H1 (cell line): ENCODE data around the gene YEATS4. TPM values are rescaled to one million over a fixed set of nuclear protein-coding genes. Genes with fewer than 3 reads are reported as not detected.

Source experiments
- CTCF ChIA-PET: fragments of 300-600 bp; sonication (Branson Sonifier 250); formaldehyde crosslinking; loops from one replicate; lab custom pipeline; 2021; ENCODE audit not compliant: partially characterized antibody; lab: Charles Lee
- POLR2A ChIA-PET: fragments of 300-600 bp; sonication (Branson Sonifier 250); formaldehyde crosslinking; loops from one replicate; lab custom pipeline; 2021; ENCODE audit warnings: inconsistent platforms; ENCODE audit not compliant: partially characterized antibody; lab: Charles Lee
- DNase-seq, 2 experiments: peaks; one replicate each; pipeline versions ENCODE4 v3.0.0 to v3.0.0-alpha.2; 2010 to 2022; ENCODE audit warnings: low spot score in 2 of 2, low read depth in 1 of 2, mixed read lengths in 1 of 2
- FAIRE-seq: peaks from 2 replicates; lab custom pipeline; 2011; peaks lifted over from hg19 to GRCh38; lab: Jason Lieb, UNC
- H2AFZ ChIP-seq: 2 replicates; pipeline ENCODE4 v1.8.1; 2012; ENCODE audit warnings: low read length, inconsistent platforms
- H2AK5ac ChIP-seq: 2 replicates; pipeline ENCODE4 v1.6.1; 2013; ENCODE audit warnings: low read depth, low read length
- H2BK120ac ChIP-seq: replicated peaks from 2 replicates; pipeline ENCODE3; 2013; ENCODE audit warnings: low read depth, low read length, inconsistent platforms
- H2BK12ac ChIP-seq: 2 replicates; pipeline ENCODE4 v1.6.1; 2013; ENCODE audit warnings: low read depth, low read length
- H2BK15ac ChIP-seq: 2 replicates; pipeline ENCODE4 v1.6.1; 2013; ENCODE audit warnings: low read length
- H2BK20ac ChIP-seq: 2 replicates; pipeline ENCODE4 v1.6.1; 2013; ENCODE audit warnings: low read length
- H2BK5ac ChIP-seq: 2 replicates; pipeline ENCODE4 v1.6.1; 2013; ENCODE audit warnings: low read depth, low read length
- H3K14ac ChIP-seq: 2 replicates; pipeline ENCODE4 v1.6.1; 2013; ENCODE audit warnings: inconsistent platforms; ENCODE audit not compliant: insufficient read length
- H3K18ac ChIP-seq: 2 replicates; pipeline ENCODE4 v1.6.1; 2013; ENCODE audit warnings: low read length; ENCODE audit errors: extremely low read depth
- H3K23ac ChIP-seq: 2 replicates; pipeline ENCODE4 v1.6.1; 2013; ENCODE audit warnings: inconsistent platforms; ENCODE audit not compliant: insufficient read length
- H3K23me2 ChIP-seq: 2 replicates; pipeline ENCODE4 v1.6.1; 2013; ENCODE audit warnings: low read depth, low read length
- H3K27ac ChIP-seq: 2 replicates; pipeline ENCODE4 v1.6.1; 2011; ENCODE audit warnings: low read depth, low read length, inconsistent platforms
- H3K27me3 ChIP-seq, 4 experiments: replicated peaks in 1 of 4; 1 replicate in 1 of 4; 2 replicates in 3 of 4; pipeline versions ENCODE4 v1.6.1 to v1.8.1; 2011 to 2013; ENCODE audit warnings: low read length in 3 of 4, mild to moderate bottlenecking in 3 of 4, inconsistent platforms in 2 of 4, mixed read lengths in 2 of 4, moderate library complexity in 1 of 4; ENCODE audit not compliant: control insufficient read depth in 3 of 4, insufficient read depth in 3 of 4; ENCODE audit errors: extremely low read depth in 1 of 4
- H3K36me3 ChIP-seq, 4 experiments: 2 replicates each; pipeline versions ENCODE4 v1.6.1 to v1.8.1; 2011 to 2013; ENCODE audit warnings: mild to moderate bottlenecking in 4 of 4, low read length in 3 of 4, moderate library complexity in 2 of 4, control low read depth in 1 of 4, inconsistent platforms in 1 of 4; ENCODE audit not compliant: insufficient read depth in 4 of 4, control insufficient read depth in 2 of 4
- H3K4ac ChIP-seq: replicated peaks from 2 replicates; pipeline ENCODE3; 2013; ENCODE audit warnings: low read length, low read depth, mixed read lengths, inconsistent platforms; ENCODE audit not compliant: insufficient read length
- H3K4me1 ChIP-seq, 4 experiments: replicated peaks in 1 of 4; 1 replicate in 1 of 4; 2 replicates in 3 of 4; pipeline versions ENCODE4 v1.6.1 to v1.8.1; 2011 to 2013; ENCODE audit warnings: low read length in 3 of 4, inconsistent platforms in 2 of 4, mixed read lengths in 1 of 4; ENCODE audit not compliant: insufficient read depth in 4 of 4, control insufficient read depth in 3 of 4
- H3K4me2 ChIP-seq, 2 experiments: 2 replicates each; pipeline versions ENCODE4 v1.6.1 to v1.8.1; 2011 to 2013; ENCODE audit warnings: low read depth in 2 of 2, low read length in 2 of 2, control low read depth in 1 of 2, inconsistent platforms in 1 of 2, mild to moderate bottlenecking in 1 of 2; ENCODE audit not compliant: insufficient read depth in 1 of 2
- H3K4me3 ChIP-seq, 4 experiments: fragments of 200-600, 300-600 bp in 1 of 4; sonication (generic), shearing (Covaris generic), sonication (Bioruptor Twin) in 1 of 4; 2 replicates each; pipeline versions ENCODE4 v1.5.1 to v1.8.1; 2011 to 2016; ENCODE audit warnings: low read length in 4 of 4, low read depth in 3 of 4, control low read depth in 2 of 4, inconsistent platforms in 2 of 4, mild to moderate bottlenecking in 2 of 4, mixed read lengths in 1 of 4, moderate library complexity in 1 of 4; ENCODE audit not compliant: insufficient read depth in 2 of 4; ENCODE audit errors: extremely low read depth in 1 of 4
- H3K56ac ChIP-seq: replicated peaks from 2 replicates; pipeline ENCODE3; 2013; ENCODE audit warnings: low read depth, mild to moderate bottlenecking, mixed read lengths, low read length, inconsistent platforms; ENCODE audit not compliant: insufficient read length
- H3K79me1 ChIP-seq: 2 replicates; pipeline ENCODE4 v1.6.1; 2013; ENCODE audit warnings: low read depth, low read length, control low read depth
- H3K79me2 ChIP-seq, 2 experiments: 2 replicates each; pipeline versions ENCODE4 v1.6.1 to v1.8.1; 2012 to 2013; ENCODE audit warnings: low read length in 2 of 2, mild to moderate bottlenecking in 2 of 2, inconsistent platforms in 1 of 2; ENCODE audit not compliant: insufficient read depth in 2 of 2, control insufficient read depth in 1 of 2
- H3K9ac ChIP-seq, 4 experiments: replicated peaks in 1 of 4; 1 replicate in 1 of 4; 2 replicates in 3 of 4; pipeline versions ENCODE4 v1.6.1 to v1.8.1; 2011 to 2013; ENCODE audit warnings: low read depth in 3 of 4, low read length in 3 of 4, control low read depth in 2 of 4, mild to moderate bottlenecking in 2 of 4, moderate library complexity in 2 of 4, inconsistent platforms in 1 of 4; ENCODE audit errors: extremely low read depth in 1 of 4
- H3K9me3 ChIP-seq, 2 experiments: 2 replicates each; pipeline versions ENCODE4 v1.6.1 to v1.8.1; 2012 to 2013; ENCODE audit warnings: mild to moderate bottlenecking in 2 of 2, moderate library complexity in 2 of 2, control low read depth in 1 of 2, inconsistent platforms in 1 of 2, low read depth in 1 of 2, low read length in 1 of 2, mixed read lengths in 1 of 2; ENCODE audit not compliant: insufficient read depth in 2 of 2
- H4K20me1 ChIP-seq, 2 experiments: replicated peaks in 1 of 2; 2 replicates each; pipeline versions ENCODE3 to v1.8.1; 2011 to 2013; ENCODE audit warnings: inconsistent platforms in 2 of 2, low read length in 2 of 2, mild to moderate bottlenecking in 1 of 2; ENCODE audit not compliant: insufficient read depth in 2 of 2, control insufficient read depth in 1 of 2
- H4K5ac ChIP-seq: 2 replicates; pipeline ENCODE4 v1.6.1; 2013; ENCODE audit warnings: low read length, low read depth, mixed read lengths, inconsistent platforms; ENCODE audit not compliant: insufficient read length
- H4K8ac ChIP-seq: 2 replicates; pipeline ENCODE4 v1.8.0; 2013; ENCODE audit warnings: mild to moderate bottlenecking, moderate library complexity, low read length, inconsistent platforms; ENCODE audit not compliant: insufficient read depth; ENCODE audit errors: extremely low read depth
- H4K91ac ChIP-seq: replicated peaks from 2 replicates; pipeline ENCODE3; 2013; ENCODE audit warnings: low read length, mixed read lengths, inconsistent platforms; ENCODE audit not compliant: insufficient read length
- BACH1 ChIP-seq: IDR thresholded peaks from 2 replicates; pipeline ENCODE4 v1.6.1; 2012; ENCODE audit warnings: low read length, improper control_type of control experiment
- MAFK ChIP-seq: IDR thresholded peaks from 2 replicates; pipeline ENCODE4 v1.6.1; 2012; ENCODE audit warnings: low read depth, mild to moderate bottlenecking, improper control_type of control experiment, low read length
- NANOG ChIP-seq: IDR thresholded peaks from 2 replicates; pipeline ENCODE4 v1.6.1; 2011; ENCODE audit warnings: low read length, low read depth, mild to moderate bottlenecking, inconsistent platforms; ENCODE audit not compliant: insufficient read depth, poor library complexity, severe bottlenecking
- POLR2AphosphoS5 ChIP-seq: IDR thresholded peaks from 2 replicates; pipeline ENCODE4 v1.6.1; 2011; ENCODE audit warnings: low read depth, low read length
- POU5F1 ChIP-seq: IDR thresholded peaks from 2 replicates; pipeline ENCODE4 v1.6.1; 2011; ENCODE audit warnings: low read depth, mild to moderate bottlenecking, low read length, moderate library complexity
- RXRA ChIP-seq: IDR thresholded peaks from 2 replicates; pipeline ENCODE4 v1.6.1; 2011; ENCODE audit warnings: low read depth, mild to moderate bottlenecking, low read length, moderate library complexity; ENCODE audit not compliant: insufficient read depth
- SP1 ChIP-seq: IDR thresholded peaks from 2 replicates; pipeline ENCODE4 v1.6.1; 2011; ENCODE audit warnings: low read depth, low read length
- SP4 ChIP-seq: IDR thresholded peaks from 2 replicates; pipeline ENCODE4 v1.6.1; 2012; ENCODE audit warnings: low read length, inconsistent platforms
- WGBS, 2 experiments: shearing (Covaris generic) in 1 of 2; methylation state at CpG; one replicate each; pipeline versions ENCODE4 v1.1.6 to v1.1.7; 2013 to 2015; ENCODE audit warnings: low lambda C conversion rate in 2 of 2, mixed read lengths in 2 of 2, inconsistent platforms in 1 of 2, low coverage in 1 of 2, missing lambda C conversion rate in 1 of 2; ENCODE audit not compliant: insufficient replicate concordance in 2 of 2, insufficient coverage in 1 of 2, insufficient read length in 1 of 2; ENCODE audit errors: extremely low coverage in 1 of 2, missing lambda C conversion rate in 1 of 2; 5-methylcytosine and 5-hydroxymethylcytosine counted together
- polyA plus RNA-seq, 7 experiments: library from polyadenylated mRNA; depleted of rRNA in 3 of 7; stranded (reverse) in 5 of 7; unstranded in 2 of 7; fragments of >200 nt in 5 of 7; fragments of 200-250 nt in 2 of 7; gene quantifications; 1 replicate in 5 of 7; 2 replicates in 1 of 7; 4 replicates in 1 of 7; pipeline versions ENCODE4 v1.2.1 to v1.2.3, GENCODE V29; 2011 to 2013; ENCODE audit warnings: missing spikeins in 2 of 7, mixed read lengths in 2 of 7
- total RNA-seq: library from RNA; stranded (reverse); fragmentation: NEBNext Ultra II Directional; extraction: Animal tissue kit (Norgen Biotek cat#: 25700); gene quantifications from 2 replicates; pipeline ENCODE4 v1.2.1, GENCODE V29; 2021

The YEATS4 gene
- total and polyA plus RNA-seq, 2 of the 8 experiments (the other 6 are each of a cell fraction or from before 2014, with no cell fraction given) = 25.7 to 32.5 TPM

DNA sequence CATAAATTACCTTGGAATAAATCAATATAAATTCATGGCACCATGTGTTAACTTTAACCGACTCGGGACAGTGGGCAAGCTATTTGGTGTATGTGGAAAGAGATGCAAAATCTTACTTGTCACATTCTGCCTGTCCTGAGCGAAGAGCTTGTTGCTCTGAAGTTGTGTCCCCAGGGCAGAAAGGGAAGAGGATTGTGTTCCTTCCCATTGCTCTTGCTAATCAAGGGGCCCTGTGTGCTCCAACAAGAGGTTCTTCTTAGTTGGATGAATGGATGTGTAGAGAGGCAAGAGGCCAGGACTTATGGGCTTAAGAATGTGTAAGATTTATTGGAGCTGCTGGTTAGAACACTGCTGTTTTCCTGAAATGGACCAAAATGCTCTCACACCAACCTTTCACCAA is 74.1 kb downstream of the YEATS4 start:
- no peaks in the 10 kb centered on the region for H3K79me1 ChIP-seq
- ChIA-PET CTCF (interaction anchor here (0.5 kb wide), 1 partner anchor 1050 kb away, joined by 3 read pairs; no protein-coding TSS in a partner anchor), POLR2A (no interaction called here)
- H3K36me3 ChIP-seq = no peaks in the 10 kb centered on the region
- H3K56ac ChIP-seq = no peak overlapping the region
- H2BK15ac ChIP-seq = no peak overlapping the region
- H3K79me2 ChIP-seq = no peaks in the 10 kb centered on the region
- FAIRE-seq = no peak
- no peak overlapping the region for H2BK5ac ChIP-seq
- no peak overlapping the region for H3K4me2 ChIP-seq
- no peak overlapping the region for H4K5ac ChIP-seq
- no peak overlapping the region for H3K4ac ChIP-seq
- no peak overlapping the region for H3K4me3 ChIP-seq
- H4K91ac ChIP-seq = no peak overlapping the region
- H3K23ac ChIP-seq = no peak overlapping the region
- no peak overlapping the region for H3K9ac ChIP-seq
- no peaks in the 10 kb centered on the region for H4K20me1 ChIP-seq
- H3K27ac ChIP-seq = no peak overlapping the region
- H2AFZ ChIP-seq = no peak overlapping the region
- no peak overlapping the region for H2BK12ac ChIP-seq
- WGBS, 2 experiments = 97% methylated on average over 3 of the region's 3 CpGs; no CpG with 5 or more reads in 1 of the 2 experiments
- no peak for DNase-seq
- H2AK5ac ChIP-seq = no peak overlapping the region
- TF ChIP-seq POLR2AphosphoS5 = no peak
- no peak for TF ChIP-seq NANOG
- no peak for TF ChIP-seq RXRA
- no peak for TF ChIP-seq BACH1
- TF ChIP-seq POU5F1 = no peak
- TF ChIP-seq MAFK = no peak
- no peak for TF ChIP-seq SP1
- TF ChIP-seq SP4 = no peak
- no peak overlapping the region for H2BK120ac ChIP-seq
- H3K9me3 ChIP-seq = no peaks in the 10 kb centered on the region
- no peak overlapping the region for H2BK20ac ChIP-seq
- H4K8ac ChIP-seq = no peak overlapping the region
- no peak overlapping the region for H3K18ac ChIP-seq
- 0 out of 7 replicates have a peak, but pooled peaks cover 0 to 3% (median 0%) of the 10 kb centered on the region in 4 experiments for H3K4me1 ChIP-seq
- no peaks in the 10 kb centered on the region for H3K27me3 ChIP-seq
- H3K14ac ChIP-seq = no peak overlapping the region
- H3K23me2 ChIP-seq = peaks cover 2% of the 10 kb centered on the region; the same call in 1 of the 2 replicates
